Mucosa of rectum (tissue), 2 donors: ENCODE data around the gene PRTN3.
A peak's percentile ranks its signal among the peaks of the same experiment; 100 is the strongest.

Source experiments
- H3K27ac ChIP-seq, 2 donors: one replicate each; pipeline ENCODE4 v1.7.0; 2013; ENCODE audit warnings: inconsistent platforms in 2 of 2, low read depth in 2 of 2, low read length in 2 of 2
- H3K27me3 ChIP-seq, 2 donors: one replicate each; pipeline ENCODE4 v1.7.0; 2013; ENCODE audit warnings: low read length in 2 of 2; ENCODE audit not compliant: control insufficient read depth in 2 of 2, insufficient read depth in 2 of 2
- H3K36me3 ChIP-seq, 2 donors: one replicate each; pipeline ENCODE4 v1.7.0; 2013; ENCODE audit warnings: low read length in 2 of 2; ENCODE audit not compliant: control insufficient read depth in 2 of 2, insufficient read depth in 2 of 2
- H3K4me1 ChIP-seq, 2 donors: one replicate each; pipeline ENCODE4 v1.7.0; 2013; ENCODE audit warnings: low read length in 2 of 2, mild to moderate bottlenecking in 1 of 2; ENCODE audit not compliant: control insufficient read depth in 2 of 2, insufficient read depth in 2 of 2
- H3K4me3 ChIP-seq, 2 donors: one replicate each; pipeline ENCODE4 v1.7.0; 2013; ENCODE audit warnings: low read length in 2 of 2
- H3K9ac ChIP-seq, 2 donors: one replicate each; pipeline ENCODE4 v1.7.0; 2013; ENCODE audit warnings: low read length in 2 of 2, low read depth in 1 of 2, mild to moderate bottlenecking in 1 of 2
- H3K9me3 ChIP-seq, 2 donors: one replicate each; pipeline ENCODE4 v1.7.0; 2013; ENCODE audit warnings: low read length in 2 of 2; ENCODE audit not compliant: control insufficient read depth in 2 of 2
- donor health status: healthy.
- donor health status: Normal muscosa, but diverticular disease.

The PRTN3 gene, protein sequence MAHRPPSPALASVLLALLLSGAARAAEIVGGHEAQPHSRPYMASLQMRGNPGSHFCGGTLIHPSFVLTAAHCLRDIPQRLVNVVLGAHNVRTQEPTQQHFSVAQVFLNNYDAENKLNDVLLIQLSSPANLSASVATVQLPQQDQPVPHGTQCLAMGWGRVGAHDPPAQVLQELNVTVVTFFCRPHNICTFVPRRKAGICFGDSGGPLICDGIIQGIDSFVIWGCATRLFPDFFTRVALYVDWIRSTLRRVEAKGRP

DNA sequence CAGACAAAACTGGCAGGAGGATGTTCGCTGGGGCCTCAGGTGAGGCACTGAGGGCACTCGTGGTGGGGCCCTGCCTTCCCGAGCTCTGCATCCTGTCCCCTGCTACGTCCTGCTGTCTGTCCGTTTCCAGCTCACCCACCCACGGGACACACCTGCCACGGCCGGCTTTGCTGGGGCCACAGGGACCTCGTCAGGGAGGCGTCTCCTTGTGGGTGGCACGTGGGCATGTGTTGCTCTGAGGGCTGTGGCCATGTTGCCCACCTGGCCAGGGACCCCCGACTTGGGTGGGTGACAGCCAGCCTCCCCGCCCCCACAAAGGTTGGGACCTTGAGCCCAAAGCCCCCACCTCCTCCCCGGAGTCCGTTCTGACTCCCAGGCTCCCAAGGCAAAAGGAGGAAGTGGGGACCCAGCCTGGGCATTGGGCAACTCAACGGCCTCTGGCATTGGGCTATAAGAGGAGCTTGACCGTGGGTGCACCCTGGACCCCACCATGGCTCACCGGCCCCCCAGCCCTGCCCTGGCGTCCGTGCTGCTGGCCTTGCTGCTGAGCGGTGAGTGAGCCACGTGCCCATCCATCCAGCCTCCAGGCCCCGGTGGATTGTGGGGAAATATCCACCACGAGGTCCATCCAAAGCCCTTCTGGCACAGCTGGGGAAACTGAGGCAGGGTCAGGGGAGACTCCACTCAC lies at the start of gene PRTN3:
PRTN3 (plus strand) TSS at position 481 of the 688 bp plus-strand sequence; CDS start at position 491, 10 bp downstream.
- Histone ChIP-seq H3K36me3 (no peaks in the 10 kb centered on the region), H3K27me3 (peaks cover 14 to 29% of the 10 kb centered on the region in 2 donors), H3K4me3 (no peak within 1 kb of the TSS), H3K27ac (no peak within 1 kb of the TSS), H3K4me1 (peaks cover 3 to 6% of the 10 kb centered on the region in 2 donors), H3K9me3 (no peaks in the 10 kb centered on the region), H3K9ac (no peak within 1 kb of the TSS)

DNA sequence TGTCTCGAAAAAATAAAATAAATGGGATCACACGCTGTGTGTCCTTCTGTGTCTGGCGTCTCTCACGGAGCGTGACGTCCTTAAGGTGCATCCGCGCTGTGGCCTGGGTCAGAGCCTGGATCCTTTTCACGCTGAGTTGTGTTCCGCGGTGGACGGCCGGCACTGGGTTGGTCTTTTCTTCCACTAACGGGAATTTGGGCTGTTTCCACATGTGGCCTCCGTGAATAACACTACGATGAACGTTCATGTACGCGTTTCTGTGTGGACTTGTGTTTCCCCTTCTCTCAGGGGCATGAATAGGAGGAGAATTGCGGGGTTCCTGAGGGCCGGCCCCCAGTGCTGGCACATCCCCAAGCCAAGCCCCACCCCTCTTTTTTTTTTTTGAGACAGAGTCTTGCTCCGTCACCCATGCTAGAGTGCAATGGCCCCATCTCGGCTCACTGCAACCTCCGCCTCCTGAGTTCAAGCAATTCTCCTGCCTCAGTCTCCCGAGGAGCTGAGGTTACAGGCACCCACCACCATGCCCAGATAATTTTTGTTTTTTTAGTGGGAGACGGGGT lies 49.7 kb upstream of the PRTN3 start:
- H3K4me1 ChIP-seq, result peaks cover 2% of the 10 kb centered on the region in 2 donors
- no peaks in the 10 kb centered on the region for H3K9me3 ChIP-seq
- H3K27ac ChIP-seq, result no peak overlapping the region

DNA sequence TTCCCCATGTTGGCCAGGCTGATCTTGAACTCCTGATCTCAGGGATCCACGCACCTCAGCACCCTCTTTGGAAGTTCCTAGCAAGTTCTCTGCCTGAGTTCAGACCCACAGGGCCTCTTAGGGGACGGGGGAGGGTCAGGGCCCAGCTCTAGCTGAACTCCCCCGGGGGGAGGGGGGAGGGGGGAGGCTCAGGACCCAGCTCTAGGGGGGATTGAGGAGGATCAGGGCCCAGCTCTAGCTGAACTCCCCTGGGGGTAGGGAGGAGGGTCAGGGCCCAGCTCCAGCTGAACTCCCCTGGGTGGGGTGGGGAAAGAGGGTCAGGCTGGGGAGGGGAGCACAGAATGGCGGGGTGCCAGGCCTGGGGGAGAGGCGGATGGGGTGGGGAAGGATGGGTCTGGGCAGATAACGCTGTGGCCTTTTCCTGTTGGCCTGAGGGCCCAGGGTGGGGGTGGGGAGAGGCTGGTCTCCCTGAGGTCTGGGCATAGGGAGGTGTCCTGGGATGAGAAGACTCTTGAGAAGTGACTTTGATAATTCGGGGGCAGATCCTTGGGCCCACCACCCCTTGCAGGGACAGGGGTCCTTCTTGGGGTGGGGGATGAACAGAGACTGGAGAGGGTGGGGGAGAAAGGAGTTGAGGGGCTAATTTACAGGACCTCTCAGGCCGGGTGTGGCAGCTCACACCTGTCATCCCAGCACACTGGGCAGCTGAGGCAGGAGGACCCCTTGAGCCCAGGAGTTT lies 49.1 kb upstream of the PRTN3 start:
- Histone ChIP-seq H3K36me3 (no peaks in the 10 kb centered on the region), H3K9ac (no peak overlapping the region), H3K4me1 (peaks cover 2 to 7% of the 10 kb centered on the region in 2 donors), H3K27ac (no peak overlapping the region), H3K9me3 (no peaks in the 10 kb centered on the region), H3K27me3 (no peaks in the 10 kb centered on the region), H3K4me3 (no peak overlapping the region)

More for the DNA sequence above, 49.7 kb upstream of the PRTN3 start:
- no peak overlapping the region for H3K4me3 ChIP-seq
- H3K36me3 ChIP-seq, result no peaks in the 10 kb centered on the region
- H3K9ac ChIP-seq, result no peak overlapping the region
- no peaks in the 10 kb centered on the region for H3K27me3 ChIP-seq

DNA sequence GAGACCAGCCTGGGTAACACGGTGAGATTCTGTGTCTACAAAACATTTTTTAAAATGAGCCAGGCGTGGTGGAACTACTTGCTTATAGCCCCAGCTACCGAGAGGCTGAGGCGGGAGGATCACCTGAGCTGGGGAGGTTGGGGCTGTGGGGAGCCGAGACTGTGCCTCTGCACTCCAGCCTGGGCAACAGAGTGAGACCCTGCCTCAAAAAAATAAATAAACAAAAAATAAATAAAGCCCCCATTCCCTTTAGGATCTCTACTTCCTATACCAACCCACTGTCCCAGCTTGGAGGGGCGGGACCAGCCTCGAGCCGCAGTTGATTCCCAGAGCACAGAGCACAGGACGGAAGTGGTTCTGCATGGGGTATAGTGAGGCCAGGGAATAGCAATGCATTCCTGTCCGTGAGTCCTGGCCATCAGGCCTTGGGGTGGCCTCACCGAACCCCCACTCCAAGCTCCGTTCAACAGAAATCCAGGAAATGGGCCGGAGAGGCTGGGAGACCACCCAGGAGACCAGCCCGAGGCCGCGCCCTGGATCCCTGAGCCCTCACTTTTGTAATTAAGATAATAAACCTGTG lies 48.4 kb upstream of the PRTN3 start:
- H3K9me3 ChIP-seq, result no peaks in the 10 kb centered on the region
- no peak overlapping the region for H3K9ac ChIP-seq
- H3K27me3 ChIP-seq, result no peaks in the 10 kb centered on the region
- H3K4me1 ChIP-seq, result peaks cover 2 to 7% of the 10 kb centered on the region in 2 donors
- no peak overlapping the region for H3K4me3 ChIP-seq
- no peak overlapping the region for H3K27ac ChIP-seq
- H3K36me3 ChIP-seq, result no peaks in the 10 kb centered on the region

DNA sequence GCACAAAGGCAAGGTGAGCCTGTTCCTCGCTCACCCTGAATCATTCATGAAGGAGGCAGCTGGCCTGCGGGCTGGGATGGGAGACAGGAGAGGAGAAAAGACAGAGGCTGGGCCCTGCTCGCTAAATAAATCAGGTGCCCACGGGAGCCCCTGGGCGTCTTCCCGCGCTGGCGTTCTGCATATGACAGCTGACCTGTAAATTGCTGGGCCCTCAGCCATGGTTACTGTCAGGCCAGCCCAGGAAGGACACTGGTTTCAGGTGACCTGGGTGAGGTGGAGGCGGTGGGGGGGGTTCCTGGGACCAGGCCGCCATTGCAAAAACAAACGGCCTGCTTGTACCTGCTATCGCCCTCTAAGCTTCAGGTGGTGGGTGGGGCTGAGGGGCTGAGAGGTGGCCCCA lies 47.0 kb upstream of the PRTN3 start:
- peaks cover 2 to 14% of the 10 kb centered on the region in 2 donors for H3K4me1 ChIP-seq
- H3K9ac ChIP-seq, result no peak overlapping the region
- no peak overlapping the region for H3K27ac ChIP-seq
- no peaks in the 10 kb centered on the region for H3K27me3 ChIP-seq
- H3K9me3 ChIP-seq, result no peaks in the 10 kb centered on the region
- peaks cover 0 to 3% of the 10 kb centered on the region in 2 donors for H3K36me3 ChIP-seq
- H3K4me3 ChIP-seq, result no peak overlapping the region

DNA sequence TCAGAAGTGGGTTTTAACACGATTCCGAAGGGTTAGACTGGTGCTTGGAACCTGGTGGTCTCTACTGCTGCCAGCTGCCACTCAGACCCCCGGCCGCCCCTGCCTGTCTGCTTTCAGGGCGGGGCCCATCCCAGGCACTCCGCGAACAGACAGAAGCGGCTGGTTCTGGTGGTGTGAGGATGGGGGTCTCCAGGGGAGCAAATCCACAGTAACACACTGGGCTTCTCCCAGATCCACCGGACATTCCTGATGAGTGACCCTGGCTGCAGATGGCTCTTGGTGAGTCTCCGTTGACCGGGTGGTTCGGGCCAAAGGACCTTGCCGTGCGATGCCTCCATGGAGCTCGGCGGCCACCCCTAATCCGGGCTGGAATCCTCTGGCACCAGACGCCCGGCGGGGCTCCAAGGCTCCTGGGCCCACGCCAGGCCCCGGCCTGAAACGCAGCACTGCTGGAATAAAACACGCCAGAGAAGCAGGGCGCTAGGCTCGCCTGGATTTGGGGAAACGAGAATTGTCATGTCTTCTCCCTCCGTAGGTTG lies 45.7 kb upstream of the PRTN3 start:
- Histone ChIP-seq H3K36me3 (peaks cover 4 to 6% of the 10 kb centered on the region in 2 donors), H3K4me3 (no peak overlapping the region), H3K4me1 (peaks cover 11 to 27% of the 10 kb centered on the region in 2 donors), H3K9ac (peak overlapping the region in 1 of 2 donors; percentile 44), H3K27ac (peak overlapping the region in 1 of 2 donors; percentile 5), H3K9me3 (no peaks in the 10 kb centered on the region), H3K27me3 (no peaks in the 10 kb centered on the region)

DNA sequence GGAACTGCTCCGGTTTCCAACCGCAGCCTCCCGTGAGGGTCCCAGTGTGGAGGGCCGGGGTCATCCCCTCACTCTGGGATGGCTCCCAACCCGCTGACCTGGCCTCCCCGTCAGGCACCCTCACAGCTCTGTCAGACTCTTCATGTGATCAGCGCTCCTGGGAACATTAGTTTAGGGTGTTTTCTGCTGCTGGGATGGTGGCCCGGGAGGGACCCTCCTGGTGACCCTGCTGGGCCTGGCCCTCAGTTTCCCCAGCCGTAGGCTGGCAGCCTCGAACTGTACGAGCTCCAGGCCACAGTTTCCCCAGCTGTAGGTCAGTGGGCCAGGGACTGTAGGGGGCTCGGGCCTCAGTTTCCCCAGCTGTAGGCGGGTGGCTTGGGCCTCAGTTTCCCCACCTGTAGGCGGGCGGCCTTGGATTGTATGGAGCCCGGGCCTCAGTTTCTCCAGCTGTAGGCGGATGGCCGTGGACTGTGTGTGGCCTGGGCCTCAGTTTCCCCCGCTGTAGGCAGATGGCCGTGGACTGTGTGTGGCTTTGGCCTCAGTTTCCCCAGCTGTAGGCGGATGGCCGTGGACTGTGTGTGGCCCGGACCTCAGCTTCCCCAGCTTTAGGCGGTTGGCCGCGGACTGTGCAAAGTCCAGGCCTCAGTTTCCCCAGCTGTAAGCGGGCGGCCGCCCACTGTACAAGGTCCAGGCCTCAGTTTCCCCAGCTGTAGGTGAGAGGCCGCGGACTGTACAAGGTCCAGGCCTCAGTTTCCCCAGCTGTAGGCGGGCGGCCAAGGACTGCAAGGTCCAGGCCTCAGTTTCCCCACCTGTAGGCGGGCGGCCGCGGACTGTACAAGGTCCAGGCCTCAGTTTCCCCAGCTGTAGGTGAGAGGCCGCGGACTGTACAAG lies 44.9 kb upstream of the PRTN3 start:
- Histone ChIP-seq H3K4me3 (peak overlapping the region; percentile 81 to 87), H3K4me1 (peaks cover 19 to 35% of the 10 kb centered on the region in 2 donors), H3K9ac (peak overlapping the region in 1 of 2 donors; percentile 85), H3K36me3 (peaks cover 8 to 12% of the 10 kb centered on the region in 2 donors), H3K27me3 (no peaks in the 10 kb centered on the region), H3K9me3 (no peaks in the 10 kb centered on the region), H3K27ac (peak overlapping the region; percentile 5 to 75)

DNA sequence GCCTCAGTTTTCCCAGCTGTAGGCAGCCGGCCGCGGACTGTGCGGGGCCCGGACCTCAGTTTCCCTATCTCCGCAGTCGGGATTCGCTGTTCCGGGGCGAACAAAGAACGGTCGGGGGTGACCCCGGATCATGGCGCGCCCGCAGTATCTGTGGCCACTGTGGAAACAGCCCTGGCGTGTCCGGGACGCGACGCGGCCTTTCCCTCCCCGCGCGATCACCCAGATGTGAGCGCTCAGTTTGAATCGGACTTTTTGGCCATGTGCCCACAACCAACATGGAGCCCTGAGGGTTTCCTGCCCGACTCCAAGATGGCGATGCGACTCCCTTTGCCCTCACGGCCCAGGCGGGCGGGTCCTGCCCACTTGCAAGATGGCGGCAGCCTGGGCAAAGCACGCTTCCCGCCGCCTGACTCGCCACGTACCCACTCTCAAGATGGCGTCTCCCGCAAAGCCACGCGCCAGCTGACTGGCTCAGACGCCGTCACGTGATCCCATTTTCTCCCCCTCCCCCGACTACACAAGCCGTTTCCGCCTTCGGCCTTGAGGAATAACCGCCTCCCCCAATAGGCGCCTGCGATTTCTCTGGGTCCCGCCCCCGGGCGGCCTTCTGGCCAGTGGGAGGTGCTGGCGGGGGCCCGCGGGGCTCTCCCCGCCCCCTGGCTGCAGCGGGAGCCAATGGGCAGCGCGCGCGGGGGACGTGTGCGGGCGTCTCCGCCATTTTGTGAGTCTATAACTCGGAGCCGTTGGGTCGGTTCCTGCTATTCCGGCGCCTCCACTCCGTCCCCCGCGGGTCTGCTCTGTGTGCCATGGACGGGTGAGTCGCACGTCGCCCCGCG lies 43.9 kb upstream of the PRTN3 start, which contains the start of gene PTBP1:
PTBP1 (plus strand) TSS at position 761 of the 836 bp plus-strand sequence; CDS start at position 807, 46 bp downstream.
- Histone ChIP-seq H3K9me3 (no peaks in the 10 kb centered on the region), H3K9ac (peak within 1 kb of the TSS; percentile 90 to 91), H3K4me1 (peaks cover 29 to 43% of the 10 kb centered on the region in 2 donors), H3K27ac (peak within 1 kb of the TSS; percentile 93 to 94), H3K27me3 (no peaks in the 10 kb centered on the region), H3K4me3 (peak within 1 kb of the TSS; percentile 87 to 95), H3K36me3 (peaks cover 8 to 12% of the 10 kb centered on the region in 2 donors)
